ENCODE data around the gene ATG4A. TPM values are rescaled to one million over a fixed set of nuclear protein-coding genes. Genes with fewer than 3 reads are reported as not detected.

Gene ATG4A
- polyA plus RNA-seq, 1 of the 3 experiments (the other 2 are of a cell fraction) = 4.1 TPM

GRCh38 chrX:108081110-108081509 lies 10.5 kb upstream of the ATG4A start (continued):
- TF ChIP-seq RXRA (IDR thresholded peaks at IDR 0.05; ENCODE audit: borderline replicate concordance, low read depth) (no peak), RFX5 (IDR thresholded peaks at IDR 0.05; ENCODE audit: low read length) (no peak), MEF2A (IDR thresholded peaks at IDR 0.05; ENCODE audit: borderline replicate concordance, low read depth) (no peak), MXI1 (IDR thresholded peaks at IDR 0.05; ENCODE audit: low read depth, low read length) (no peak)

GRCh38 chrX:108087792-108088191 lies 3.8 kb upstream of the ATG4A start:
- no peaks in the 10 kb centered on the region for H4K20me1 ChIP-seq (ENCODE audit: insufficient read depth)
- no peaks in the 10 kb centered on the region for H3K9me2 ChIP-seq
- H3K79me2 ChIP-seq (ENCODE audit: insufficient read depth) = peaks cover 29% of the 10 kb centered on the region; the same call in 1 of the 2 replicates
- H3K36me3 ChIP-seq (replicated peaks in 1 of 2; ENCODE audit: control insufficient read depth in 1 of 2, insufficient read depth in 2 of 2, low read length in 1 of 2) = peaks cover 15 to 29% of the 10 kb centered on the region in 2 experiments
- ChIA-PET POLR2A (no interaction called here), CTCF (no interaction called here)
- H3K9me3 ChIP-seq = no peaks in the 10 kb centered on the region
- no peaks in the 10 kb centered on the region; a peak in 2 of 4 replicates for H3K4me1 ChIP-seq (ENCODE audit: control insufficient read depth in 1 of 2, insufficient read depth in 2 of 2, low read depth in 1 of 2, low read length in 1 of 2)
- 41% methylated on average over 6 of the region's 6 CpGs for WGBS (ENCODE audit: low lambda C conversion rate)
- no peak overlapping the region for H3K9ac ChIP-seq
- no peak overlapping the region for H2AFZ ChIP-seq (ENCODE audit: low read depth)
- no peaks in the 10 kb centered on the region for H3F3A ChIP-seq (replicated peaks; ENCODE audit: insufficient read depth)
- H3K27me3 ChIP-seq (ENCODE audit: insufficient read depth) = no peaks in the 10 kb centered on the region
- no peak overlapping the region for H3K4me3 ChIP-seq (ENCODE audit: low read depth in 2 of 2, low read length in 1 of 2)
- H3K27ac ChIP-seq (ENCODE audit: low read depth in 2 of 2, low read length in 1 of 2) = no peak overlapping the region
- no peak overlapping the region for H3K4me2 ChIP-seq
- DNase-seq = no peak
- no peak for TF ChIP-seq MAX (IDR thresholded peaks at IDR 0.05; ENCODE audit: low read depth)
- TF ChIP-seq MEF2A (IDR thresholded peaks at IDR 0.05; ENCODE audit: borderline replicate concordance, low read depth) = no peak
- TF ChIP-seq MXI1 (IDR thresholded peaks at IDR 0.05; ENCODE audit: low read depth, low read length) = no peak
- TF ChIP-seq RAD21 (IDR thresholded peaks at IDR 0.05; ENCODE audit: low read length) = no peak
- no peak for TF ChIP-seq NRF1 (IDR thresholded peaks at IDR 0.05; ENCODE audit: low read depth, low read length)
- no peak for TF ChIP-seq PBX3 (IDR thresholded peaks at IDR 0.05)
- no peak for TF ChIP-seq IRF3 (IDR thresholded peaks at IDR 0.05; ENCODE audit: low read depth, low read length)
- TF ChIP-seq SIN3A (IDR thresholded peaks at IDR 0.05; ENCODE audit: borderline replicate concordance, low read depth, low read length) = no peak
- TF ChIP-seq NFIC (IDR thresholded peaks at IDR 0.05; ENCODE audit: borderline replicate concordance) = no peak
- TF ChIP-seq RFX5 (IDR thresholded peaks at IDR 0.05; ENCODE audit: low read length) = no peak
- no peak for TF ChIP-seq FOXM1 (IDR thresholded peaks at IDR 0.05; ENCODE audit: low read depth)

- TF ChIP-seq USF1 (IDR thresholded peaks at IDR 0.05; ENCODE audit: borderline replicate concordance, low read depth) = no peak
- no peak for TF ChIP-seq FOXJ3 (CRISPR knock-in tag; IDR thresholded peaks at IDR 0.05)
- no peak for TF ChIP-seq CTCF (IDR thresholded peaks at IDR 0.05)
- no peak for TF ChIP-seq TEAD4 (IDR thresholded peaks at IDR 0.05; ENCODE audit: borderline replicate concordance, insufficient read depth)
- TF ChIP-seq JUND (IDR thresholded peaks at IDR 0.05) = no peak
- TF ChIP-seq GATA2 (CRISPR knock-in tag; IDR thresholded peaks at IDR 0.05) = no peak
- no peak for TF ChIP-seq IRF3 (IDR thresholded peaks at IDR 0.05; ENCODE audit: low read depth, low read length)
- no peak for TF ChIP-seq NRF1 (IDR thresholded peaks at IDR 0.05; ENCODE audit: low read depth, low read length)
- no peak for TF ChIP-seq FOSL2 (IDR thresholded peaks at IDR 0.05; ENCODE audit: borderline replicate concordance, low read depth)
- no peak for TF ChIP-seq ELF1 (IDR thresholded peaks at IDR 0.05)
- no peak for TF ChIP-seq RXRA (IDR thresholded peaks at IDR 0.05; ENCODE audit: borderline replicate concordance, low read depth)
- Histone ChIP-seq H3K79me2 (ENCODE audit: insufficient read depth) (peaks cover 29% of the 10 kb centered on the region; the same call in 1 of the 2 replicates), H2AFZ (ENCODE audit: low read depth) (no peak overlapping the region), H3K9ac (no peak overlapping the region), H3K4me3 (ENCODE audit: low read depth in 2 of 2, low read length in 1 of 2) (no peak overlapping the region), H3K4me2 (no peak overlapping the region), H3K9me2 (no peaks in the 10 kb centered on the region), H3K9me3 (no peaks in the 10 kb centered on the region), H3K4me1 (ENCODE audit: control insufficient read depth in 1 of 2, insufficient read depth in 2 of 2, low read depth in 1 of 2, low read length in 1 of 2) (no peaks in the 10 kb centered on the region; a peak in 2 of 4 replicates), H4K20me1 (ENCODE audit: insufficient read depth) (no peaks in the 10 kb centered on the region), H3F3A (replicated peaks; ENCODE audit: insufficient read depth) (no peaks in the 10 kb centered on the region), H3K27ac (ENCODE audit: low read depth in 2 of 2, low read length in 1 of 2) (no peak overlapping the region), H3K27me3 (ENCODE audit: insufficient read depth) (no peaks in the 10 kb centered on the region), H3K36me3 (replicated peaks in 1 of 2; ENCODE audit: control insufficient read depth in 1 of 2, insufficient read depth in 2 of 2, low read length in 1 of 2) (peaks cover 15 to 28% of the 10 kb centered on the region in 2 experiments)
- 25% methylated on average over 1 of the region's 1 CpG for whole genome bisulfite sequencing (ENCODE audit: low lambda C conversion rate)
- no peak for DNase-seq
- CTCF ChIA-PET = no interaction called here
- POLR2A ChIA-PET = no interaction called here
Observed at GRCh38 chrX:108088511-108088910, 3.1 kb upstream of the ATG4A start.
